Fibroblast of the aortic adventitia (primary cell): Measurements from ENCODE around the gene PUM2. TPM values are rescaled to one million over a fixed set of nuclear protein-coding genes. Genes with fewer than 3 reads are reported as not detected.
"Not testable (repeated sequence)": the region's sequence is repeated elsewhere in the genome, so short reads cannot be mapped to it uniquely, and the experiment has no call there.

ENCODE experiments used
- DNase-seq: peaks from one replicate; pipeline ENCODE4 v3.0.0-alpha.2; 2010; ENCODE audit warnings: low read depth
- H3K4me3 ChIP-seq: 2 replicates; pipeline ENCODE4 v1.5.1; 2011; ENCODE audit warnings: low read depth, mild to moderate bottlenecking, control low read depth, low read length, moderate library complexity
- total RNA-seq: library from RNA; depleted of rRNA; stranded (reverse); fragments of >200 nt; gene quantifications from 2 replicates; pipeline ENCODE4 v1.2.3, GENCODE V29; 2012; ENCODE audit warnings: low replicate concordance
- TF ChIP-seq, protein P1 (sequence below): IDR thresholded peaks from 2 replicates; pipeline ENCODE4 v1.5.1; 2011; ENCODE audit warnings: mild to moderate bottlenecking, low read length, control low read depth, inconsistent platforms; ENCODE audit not compliant: insufficient read depth

Gene PUM2
- total RNA-seq, 1 donor: 50.0 TPM

DNA sequence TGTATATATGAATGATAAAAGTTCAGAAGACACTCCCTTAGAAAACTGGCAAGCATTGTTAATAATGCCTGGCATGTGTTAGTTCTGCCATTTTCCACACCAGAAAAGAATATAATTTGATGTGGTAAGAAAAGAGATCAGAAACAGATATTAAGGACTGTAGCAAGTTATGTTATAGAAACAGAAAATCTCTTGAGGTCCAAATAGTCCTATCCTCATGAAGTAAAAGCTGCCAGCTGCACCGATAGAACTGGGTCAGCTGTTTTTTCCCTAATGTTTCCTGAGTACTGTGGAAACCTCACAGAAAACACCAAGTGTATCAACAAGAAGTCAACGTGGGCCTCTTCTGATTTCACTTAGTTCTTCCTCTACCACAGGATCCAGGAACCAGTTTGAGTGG lies 68.8 kb downstream of the PUM2 start:
- TF ChIP-seq, protein P1, sequence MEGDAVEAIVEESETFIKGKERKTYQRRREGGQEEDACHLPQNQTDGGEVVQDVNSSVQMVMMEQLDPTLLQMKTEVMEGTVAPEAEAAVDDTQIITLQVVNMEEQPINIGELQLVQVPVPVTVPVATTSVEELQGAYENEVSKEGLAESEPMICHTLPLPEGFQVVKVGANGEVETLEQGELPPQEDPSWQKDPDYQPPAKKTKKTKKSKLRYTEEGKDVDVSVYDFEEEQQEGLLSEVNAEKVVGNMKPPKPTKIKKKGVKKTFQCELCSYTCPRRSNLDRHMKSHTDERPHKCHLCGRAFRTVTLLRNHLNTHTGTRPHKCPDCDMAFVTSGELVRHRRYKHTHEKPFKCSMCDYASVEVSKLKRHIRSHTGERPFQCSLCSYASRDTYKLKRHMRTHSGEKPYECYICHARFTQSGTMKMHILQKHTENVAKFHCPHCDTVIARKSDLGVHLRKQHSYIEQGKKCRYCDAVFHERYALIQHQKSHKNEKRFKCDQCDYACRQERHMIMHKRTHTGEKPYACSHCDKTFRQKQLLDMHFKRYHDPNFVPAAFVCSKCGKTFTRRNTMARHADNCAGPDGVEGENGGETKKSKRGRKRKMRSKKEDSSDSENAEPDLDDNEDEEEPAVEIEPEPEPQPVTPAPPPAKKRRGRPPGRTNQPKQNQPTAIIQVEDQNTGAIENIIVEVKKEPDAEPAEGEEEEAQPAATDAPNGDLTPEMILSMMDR: no peak
- no peak overlapping the region for H3K4me3 ChIP-seq
- no peak for DNase-seq

DNA sequence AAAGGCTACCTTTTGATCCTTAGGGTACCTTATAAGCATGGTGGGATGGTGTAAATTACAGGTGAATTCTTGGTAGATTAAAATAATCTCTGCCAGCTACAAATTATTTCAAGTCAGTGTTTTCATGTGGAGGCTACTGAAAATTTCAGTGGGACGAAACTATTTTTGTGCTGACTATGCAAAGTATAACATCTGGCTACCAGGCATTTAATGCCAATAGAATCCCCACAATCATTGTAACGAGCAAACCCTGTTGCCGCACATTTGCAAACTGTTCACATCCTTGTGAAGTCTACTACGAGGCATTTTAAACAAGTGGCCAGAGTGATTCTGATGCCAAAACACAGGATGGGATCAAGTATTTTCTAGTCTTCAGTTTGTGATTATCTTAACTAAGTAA lies 77.6 kb downstream of the PUM2 start:
- TF ChIP-seq, protein P1: no peak
- no peak for DNase-seq
- no peak overlapping the region for H3K4me3 ChIP-seq

DNA sequence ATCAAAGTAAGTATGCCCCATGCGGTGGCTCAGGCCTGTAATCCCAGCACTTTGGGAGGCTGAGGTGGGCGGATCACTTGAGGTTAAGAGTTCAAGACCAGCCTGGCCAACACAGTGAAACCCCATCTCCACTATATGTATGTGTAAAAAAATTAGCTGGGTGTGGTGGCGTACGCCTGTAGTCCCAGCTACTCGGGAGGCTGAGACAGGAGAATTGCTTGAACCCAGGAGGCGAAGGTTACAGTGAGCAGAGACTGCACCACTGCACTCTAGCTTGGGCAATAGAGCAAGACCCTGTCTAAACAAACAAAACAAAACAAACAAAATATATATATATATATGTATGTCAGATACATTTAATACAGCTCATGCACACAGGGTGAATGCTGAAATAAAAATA lies 82.3 kb downstream of the PUM2 start:
- not testable (repeated sequence) for H3K4me3 ChIP-seq, DNase-seq

DNA sequence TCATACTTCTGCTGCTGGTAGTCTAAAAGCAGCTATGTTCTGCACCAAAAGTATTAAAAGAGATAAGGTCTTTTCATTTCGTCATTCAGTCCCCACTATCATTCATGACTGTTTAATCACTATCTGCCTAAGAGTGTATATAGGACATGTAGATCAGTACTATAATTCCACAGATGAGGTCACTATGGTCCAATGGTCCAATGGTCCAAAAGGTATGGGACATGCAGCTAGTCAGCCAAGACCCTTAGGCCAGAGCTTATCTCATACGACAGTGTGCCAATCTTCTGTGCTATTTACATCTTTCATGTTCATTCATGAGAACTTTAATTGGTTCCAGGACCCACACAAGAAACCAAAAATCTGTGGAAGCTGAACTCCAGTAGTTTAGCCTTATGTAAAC lies 83.1 kb downstream of the PUM2 start:
- H3K4me3 ChIP-seq: no peak overlapping the region
- DNase-seq: no peak
- TF ChIP-seq, protein P1: no peak

DNA sequence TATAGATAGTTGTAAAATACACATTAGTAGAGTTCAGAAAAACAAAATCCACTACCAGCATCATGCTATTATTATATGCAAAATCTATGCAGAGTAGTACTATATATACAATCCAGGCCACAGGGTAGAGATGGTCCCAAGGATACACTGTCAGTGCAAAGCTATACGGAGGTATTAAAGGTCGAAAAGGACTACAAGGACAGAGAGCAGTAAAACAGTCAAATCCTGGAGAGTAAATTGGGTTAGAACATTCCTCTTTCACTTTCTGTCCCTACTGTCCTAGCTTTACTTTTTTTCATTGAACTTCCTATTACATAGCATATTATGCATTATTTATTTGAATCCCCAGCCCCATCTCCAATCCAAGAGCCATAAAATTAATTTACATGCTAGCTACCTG lies 86.0 kb downstream of the PUM2 start:
- DNase-seq: no peak
- TF ChIP-seq, protein P1: no peak

DNA sequence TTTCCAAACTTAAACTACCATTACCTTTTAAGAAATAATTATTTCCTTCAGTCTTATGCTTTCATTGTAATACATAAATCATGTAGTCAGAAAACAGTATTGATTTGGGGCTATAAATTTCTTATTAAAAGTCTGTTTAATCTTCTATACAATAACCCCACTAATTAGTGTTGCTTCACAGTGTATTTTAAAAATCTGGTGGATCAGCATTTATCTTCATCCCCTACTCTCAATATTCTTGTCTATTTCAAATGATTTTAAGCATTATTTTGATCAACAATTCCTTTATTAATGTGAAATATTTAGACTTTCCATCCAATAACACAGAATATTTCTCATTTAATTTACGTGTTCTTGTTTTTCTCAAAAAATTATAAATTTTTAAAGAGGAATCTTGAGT lies 93.2 kb downstream of the PUM2 start:
- TF ChIP-seq, protein P1: no peak
- H3K4me3 ChIP-seq: no peak overlapping the region
- DNase-seq: no peak

More for the DNA sequence above, 86.0 kb downstream of the PUM2 start:
- H3K4me3 ChIP-seq: no peak overlapping the region

DNA sequence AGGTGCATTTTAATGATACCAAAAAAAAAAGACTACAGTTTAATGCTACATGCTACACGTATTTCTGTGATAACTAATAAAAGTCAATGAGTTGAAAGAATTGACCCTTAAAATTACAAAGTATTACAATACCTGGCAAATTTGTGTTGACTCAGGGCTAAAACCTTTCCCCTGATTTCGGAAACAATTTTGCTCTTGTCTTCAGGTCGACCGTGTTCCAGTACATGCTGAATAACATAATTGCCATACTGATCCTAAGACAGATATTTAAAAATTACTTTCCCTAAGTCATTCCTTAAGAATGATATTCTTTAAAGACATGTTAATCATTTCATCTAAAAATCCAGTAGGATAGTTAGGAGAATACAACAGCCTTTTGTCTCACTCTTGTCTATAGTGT lies 95.9 kb downstream of the PUM2 start:
- no peak for DNase-seq
- H3K4me3 ChIP-seq: no peak overlapping the region
- TF ChIP-seq, protein P1: no peak
